Lower leg skin (tissue), 4 donors: ENCODE results near the gene SIX3. TPM values are rescaled to one million over a fixed set of nuclear protein-coding genes. Genes with fewer than 3 reads are reported as not detected.

Experiments used
- DNase-seq, 2 donors: peaks; one replicate each; pipeline ENCODE4 v3.0.0-alpha.2; 2019; ENCODE audit warnings: low spot score in 2 of 2
- H3K4me3 ChIP-seq: fragments of 200-600 bp; sonication (generic); 2 replicates; pipeline ENCODE4 v1.5.1; 2017; ENCODE audit warnings: mild to moderate bottlenecking, low read depth; ENCODE audit not compliant: poor library complexity, severe bottlenecking
- CTCF ChIP-seq, 3 donors: fragments of 450-650 bp; IDR thresholded peaks; one replicate each; pipeline ENCODE4 v1.5.1; 2016; ENCODE audit warnings: antibody characterized with exemption in 3 of 3, mild to moderate bottlenecking in 3 of 3, moderate library complexity in 2 of 3
- POLR2A ChIP-seq, 2 donors: fragments of 450-650 bp; IDR thresholded peaks; one replicate each; pipeline ENCODE4 v1.6.1; 2016 to 2017; ENCODE audit warnings: antibody characterized with exemption in 2 of 2, mild to moderate bottlenecking in 1 of 2, moderate library complexity in 1 of 2
- WGBS, 2 donors: methylation state at CpG; one replicate each; pipeline ENCODE4 v1.1.5; 2018; 5-methylcytosine and 5-hydroxymethylcytosine counted together
- intact Hi-C: fragments of 100-400 bp; cut with DNase I; formaldehyde crosslinking; loops from one replicate; pipeline ENCODE4 v1.15.0; 2023; ENCODE audit warnings: low total_unique reads
- total RNA-seq, 4 donors: library from RNA; depleted of rRNA; stranded (reverse); fragments of >200 nt; gene quantifications; one replicate each; pipeline ENCODE4 v1.1.0, GENCODE V29; 2016

The SIX3 gene
- total RNA-seq, 4 donors from 2014 or later: not detected

GRCh38 chr2:44922776-44923175 is 18.7 kb upstream of the SIX3 start:
- H3K4me3 ChIP-seq: no peak overlapping the region
- no peak for DNase-seq
- intact Hi-C loops: no loop called here
- WGBS, 2 donors: 70 to 73% methylated on average over 6 of the region's 6 CpGs
- TF ChIP-seq CTCF (IDR thresholded peaks at IDR 0.05) (no peak), POLR2A (IDR thresholded peaks at IDR 0.05) (no peak)

GRCh38 chr2:44925561-44926136 is 15.9 kb upstream of the SIX3 start:
- peak in 1 of 2 donors; percentile 17 for DNase-seq
- intact Hi-C loops: no loop called here
- no peak overlapping the region for H3K4me3 ChIP-seq
- WGBS, 2 donors: 35 to 44% methylated on average over 4 of the region's 4 CpGs
- no peak for TF ChIP-seq CTCF (IDR thresholded peaks at IDR 0.05)
- TF ChIP-seq POLR2A (IDR thresholded peaks at IDR 0.05): no peak

- no peak overlapping the region for H3K4me3 ChIP-seq
- 29 to 30% methylated on average over 9 of the region's 9 CpGs for WGBS, 2 donors
- peak in 1 of 2 donors; percentile 36 for DNase-seq
- TF ChIP-seq CTCF (IDR thresholded peaks at IDR 0.05) (no peak), POLR2A (IDR thresholded peaks at IDR 0.05) (no peak)
- intact Hi-C loops: no loop called here
Measured at GRCh38 chr2:44926957-44927356, 14.5 kb upstream of the SIX3 start.

GRCh38 chr2:44927985-44928482 is 13.5 kb upstream of the SIX3 start:
- DNase-seq: peak in 1 of 2 donors; percentile 78
- TF ChIP-seq CTCF (IDR thresholded peaks at IDR 0.05) (no peak), POLR2A (IDR thresholded peaks at IDR 0.05) (no peak)
- 5 to 7% methylated on average over 35 to 36 of the region's 36 CpGs for WGBS, 2 donors
- intact Hi-C loops: no loop called here
- H3K4me3 ChIP-seq: no peak overlapping the region

GRCh38 chr2:44928483-44929158 is 12.9 kb upstream of the SIX3 start:
- no peak overlapping the region for H3K4me3 ChIP-seq
- TF ChIP-seq CTCF (IDR thresholded peaks at IDR 0.05) (no peak), POLR2A (IDR thresholded peaks at IDR 0.05) (no peak)
- peak in 1 of 2 donors; percentile 79 for DNase-seq
- intact Hi-C loops: no loop called here
- WGBS, 2 donors: 1 to 2% methylated on average over 28 to 33 of the region's 62 CpGs
